Activated naive CD4-positive, alpha-beta T cell treated with anti-CD3 and anti-CD28 coated beads, Interleukin-2, amount 10 ng/mL, durations not matched to agents 7 days and 5 days (primary cell): ENCODE results near the gene HBB.
"Not testable (repeated sequence)": the region's sequence is repeated elsewhere in the genome, so short reads cannot be mapped to it uniquely, and the experiment has no call there.

Experiments used
- CTCF ChIA-PET: fragments of 350-600 bp; sonication (Branson Sonifier 250); formaldehyde crosslinking; loops from one replicate; lab custom pipeline; 2021; ENCODE audit warnings: antibody characterized with exemption; lab: Charles Lee
- DNase-seq: peaks from one replicate; pipeline ENCODE4 v3.0.0-alpha.2; 2020
- H3K27ac Mint-ChIP-seq: one replicate; pipeline ENCODE4 v1.8.0; 2021; ENCODE audit warnings: mild to moderate bottlenecking, moderate library complexity, mixed read lengths
- H3K27me3 Mint-ChIP-seq: one replicate; pipeline ENCODE4 v1.8.0; 2021; ENCODE audit warnings: mild to moderate bottlenecking, mixed read lengths
- H3K36me3 Mint-ChIP-seq: one replicate; pipeline ENCODE4 v1.8.0; 2021; ENCODE audit warnings: mixed read lengths
- H3K4me1 Mint-ChIP-seq: one replicate; pipeline ENCODE4 v1.8.0; 2021; ENCODE audit warnings: mixed read lengths
- H3K4me3 Mint-ChIP-seq: one replicate; pipeline ENCODE4 v1.8.0; 2021; ENCODE audit warnings: mild to moderate bottlenecking, moderate library complexity, mixed read lengths
- H3K9me3 Mint-ChIP-seq: one replicate; pipeline ENCODE4 v1.8.0; 2021; ENCODE audit warnings: mixed read lengths

HBB gene

GRCh38 chr11:5252919-5253265 lies 26.0 kb upstream of the HBB start:
- H3K27ac Mint-ChIP-seq: no peak overlapping the region
- no peaks in the 10 kb centered on the region for H3K4me1 Mint-ChIP-seq
- DNase-seq: no peak
- no peak overlapping the region for H3K4me3 Mint-ChIP-seq
- no peaks in the 10 kb centered on the region for H3K9me3 Mint-ChIP-seq
- no peaks in the 10 kb centered on the region for H3K27me3 Mint-ChIP-seq
- no peaks in the 10 kb centered on the region for H3K36me3 Mint-ChIP-seq
- CTCF ChIA-PET: no interaction called here

- Mint-ChIP-seq H3K27me3 (no peaks in the 10 kb centered on the region), H3K4me3 (no peak overlapping the region), H3K9me3 (no peaks in the 10 kb centered on the region), H3K27ac (no peak overlapping the region), H3K36me3 (no peaks in the 10 kb centered on the region), H3K4me1 (no peaks in the 10 kb centered on the region)
- CTCF ChIA-PET: no interaction called here
- DNase-seq: no peak
These were observed 25.5 kb upstream of the HBB start for GRCh38 chr11:5252192-5252918.

- H3K27ac Mint-ChIP-seq: no peak overlapping the region
- no peaks in the 10 kb centered on the region for H3K4me1 Mint-ChIP-seq
- no peak overlapping the region for H3K4me3 Mint-ChIP-seq
- H3K36me3 Mint-ChIP-seq: no peaks in the 10 kb centered on the region
- CTCF ChIA-PET: no interaction called here
- H3K9me3 Mint-ChIP-seq: no peaks in the 10 kb centered on the region
- no peaks in the 10 kb centered on the region for H3K27me3 Mint-ChIP-seq
- no peak for DNase-seq
These were observed 24.9 kb upstream of the HBB start for GRCh38 chr11:5251746-5252145.

- H3K4me3 Mint-ChIP-seq: no peak overlapping the region
- no peaks in the 10 kb centered on the region for H3K4me1 Mint-ChIP-seq
- no peaks in the 10 kb centered on the region for H3K36me3 Mint-ChIP-seq
- CTCF ChIA-PET: no interaction called here
- no peak overlapping the region for H3K27ac Mint-ChIP-seq
- no peak for DNase-seq
- H3K27me3 Mint-ChIP-seq: no peaks in the 10 kb centered on the region
- no peaks in the 10 kb centered on the region for H3K9me3 Mint-ChIP-seq
These were observed 23.8 kb upstream of the HBB start for GRCh38 chr11:5250543-5251204.

- H3K27me3 Mint-ChIP-seq, H3K4me3 Mint-ChIP-seq, H3K36me3 Mint-ChIP-seq, H3K27ac Mint-ChIP-seq, CTCF ChIA-PET, H3K9me3 Mint-ChIP-seq, H3K4me1 Mint-ChIP-seq, DNase-seq: not testable (repeated sequence)
These were observed 23.0 kb upstream of the HBB start, which contains the start of gene HBG1 for GRCh38 chr11:5249807-5250396. TSS of gene HBG1 (minus strand) at chr11:5249857. CDS start at chr11:5249804, 53 bp downstream.

- H3K9me3 Mint-ChIP-seq, H3K4me3 Mint-ChIP-seq, CTCF ChIA-PET, DNase-seq, H3K27ac Mint-ChIP-seq, H3K27me3 Mint-ChIP-seq, H3K36me3 Mint-ChIP-seq, H3K4me1 Mint-ChIP-seq: not testable (repeated sequence)
These were observed 21.6 kb upstream of the HBB start for GRCh38 chr11:5248498-5248897.

- H3K4me1 Mint-ChIP-seq: no peaks in the 10 kb centered on the region
- H3K27ac Mint-ChIP-seq: no peak overlapping the region
- DNase-seq: no peak
- no peaks in the 10 kb centered on the region for H3K9me3 Mint-ChIP-seq
- H3K36me3 Mint-ChIP-seq: no peaks in the 10 kb centered on the region
- H3K27me3 Mint-ChIP-seq: no peaks in the 10 kb centered on the region
- H3K4me3 Mint-ChIP-seq: no peak overlapping the region
- CTCF ChIA-PET: no interaction called here
These were observed 20.8 kb upstream of the HBB start for GRCh38 chr11:5247472-5248192.

- Mint-ChIP-seq H3K36me3 (no peaks in the 10 kb centered on the region), H3K27ac (no peak overlapping the region), H3K4me1 (no peaks in the 10 kb centered on the region), H3K27me3 (no peaks in the 10 kb centered on the region), H3K4me3 (no peak overlapping the region), H3K9me3 (no peaks in the 10 kb centered on the region)
- CTCF ChIA-PET: no interaction called here
- no peak for DNase-seq
These were observed 20.1 kb upstream of the HBB start for GRCh38 chr11:5246772-5247471.

- H3K36me3 Mint-ChIP-seq: no peaks in the 10 kb centered on the region
- CTCF ChIA-PET: no interaction called here
- no peaks in the 10 kb centered on the region for H3K27me3 Mint-ChIP-seq
- H3K9me3 Mint-ChIP-seq: no peaks in the 10 kb centered on the region
- H3K27ac Mint-ChIP-seq: no peak overlapping the region
- H3K4me3 Mint-ChIP-seq: no peak overlapping the region
- DNase-seq: no peak
- H3K4me1 Mint-ChIP-seq: no peaks in the 10 kb centered on the region
These were observed 18.3 kb upstream of the HBB start for GRCh38 chr11:5245155-5245554.

- H3K4me3 Mint-ChIP-seq: no peak overlapping the region
- no peak for DNase-seq
- H3K9me3 Mint-ChIP-seq: no peaks in the 10 kb centered on the region
- no peaks in the 10 kb centered on the region for H3K36me3 Mint-ChIP-seq
- H3K27ac Mint-ChIP-seq: no peak overlapping the region
- CTCF ChIA-PET: no interaction called here
- no peaks in the 10 kb centered on the region for H3K27me3 Mint-ChIP-seq
- no peaks in the 10 kb centered on the region for H3K4me1 Mint-ChIP-seq
These were observed 16.9 kb upstream of the HBB start for GRCh38 chr11:5243816-5244180.

GRCh38 chr11:5242933-5243815 lies 16.3 kb upstream of the HBB start:
- no peaks in the 10 kb centered on the region for H3K36me3 Mint-ChIP-seq
- no peak for DNase-seq

GRCh38 chr11:5242208-5242607 lies 15.3 kb upstream of the HBB start:
- CTCF ChIA-PET: no interaction called here

More at GRCh38 chr11:5242933-5243815, 16.3 kb upstream of the HBB start:
- CTCF ChIA-PET: no interaction called here
- Mint-ChIP-seq H3K9me3 (no peaks in the 10 kb centered on the region), H3K27ac (no peak overlapping the region), H3K4me1 (no peaks in the 10 kb centered on the region), H3K4me3 (no peak overlapping the region), H3K27me3 (no peaks in the 10 kb centered on the region)

GRCh38 chr11:5241458-5241857 lies 14.6 kb upstream of the HBB start:
- H3K4me1 Mint-ChIP-seq: no peaks in the 10 kb centered on the region
- no peaks in the 10 kb centered on the region for H3K36me3 Mint-ChIP-seq
- CTCF ChIA-PET: no interaction called here
- no peak for DNase-seq
- no peaks in the 10 kb centered on the region for H3K9me3 Mint-ChIP-seq
- H3K27me3 Mint-ChIP-seq: no peaks in the 10 kb centered on the region
- no peak overlapping the region for H3K27ac Mint-ChIP-seq
- H3K4me3 Mint-ChIP-seq: no peak overlapping the region

More at GRCh38 chr11:5242208-5242607, 15.3 kb upstream of the HBB start:
- no peak overlapping the region for H3K27ac Mint-ChIP-seq
- no peak for DNase-seq
- H3K9me3 Mint-ChIP-seq: no peaks in the 10 kb centered on the region
- no peaks in the 10 kb centered on the region for H3K27me3 Mint-ChIP-seq
- no peak overlapping the region for H3K4me3 Mint-ChIP-seq
- H3K36me3 Mint-ChIP-seq: no peaks in the 10 kb centered on the region
- H3K4me1 Mint-ChIP-seq: no peaks in the 10 kb centered on the region
